Measurements from ENCODE around the gene FBXL7.

Gene FBXL7

GRCh38 chr5:15555176-15555575 lies 55.2 kb downstream of the FBXL7 start:
- H3K79me2 ChIP-seq (ENCODE audit: insufficient read depth, low read length): no peaks in the 10 kb centered on the region
- no peaks in the 10 kb centered on the region for H4K20me1 ChIP-seq (ENCODE audit: insufficient read depth, low read length)
- H3K4me3 ChIP-seq (ENCODE audit: low read depth, low read length, poor library complexity, severe bottlenecking): no peak overlapping the region
- H3K27ac ChIP-seq (ENCODE audit: low read depth, low read length, poor library complexity, severe bottlenecking): no peak overlapping the region
- no peak overlapping the region for H3K4me2 ChIP-seq (ENCODE audit: low read length)
- H2AFZ ChIP-seq (ENCODE audit: low read length): no peak overlapping the region
- no peaks in the 10 kb centered on the region for H3K9me2 ChIP-seq (ENCODE audit: low read depth, low read length)
- H3K36me3 ChIP-seq (ENCODE audit: insufficient read depth, low read length): no peaks in the 10 kb centered on the region
- H3K4me1 ChIP-seq (ENCODE audit: insufficient read depth, low read length, severe bottlenecking): no peaks in the 10 kb centered on the region
- no peaks in the 10 kb centered on the region for H3K9me3 ChIP-seq (ENCODE audit: low read length)
- no peaks in the 10 kb centered on the region for H3F3A ChIP-seq (ENCODE audit: insufficient read depth, low read length)
- TF ChIP-seq EZH2 (IDR thresholded peaks at IDR 0.05; ENCODE audit: borderline replicate concordance, low read length): no peak
- TF ChIP-seq, protein P1, sequence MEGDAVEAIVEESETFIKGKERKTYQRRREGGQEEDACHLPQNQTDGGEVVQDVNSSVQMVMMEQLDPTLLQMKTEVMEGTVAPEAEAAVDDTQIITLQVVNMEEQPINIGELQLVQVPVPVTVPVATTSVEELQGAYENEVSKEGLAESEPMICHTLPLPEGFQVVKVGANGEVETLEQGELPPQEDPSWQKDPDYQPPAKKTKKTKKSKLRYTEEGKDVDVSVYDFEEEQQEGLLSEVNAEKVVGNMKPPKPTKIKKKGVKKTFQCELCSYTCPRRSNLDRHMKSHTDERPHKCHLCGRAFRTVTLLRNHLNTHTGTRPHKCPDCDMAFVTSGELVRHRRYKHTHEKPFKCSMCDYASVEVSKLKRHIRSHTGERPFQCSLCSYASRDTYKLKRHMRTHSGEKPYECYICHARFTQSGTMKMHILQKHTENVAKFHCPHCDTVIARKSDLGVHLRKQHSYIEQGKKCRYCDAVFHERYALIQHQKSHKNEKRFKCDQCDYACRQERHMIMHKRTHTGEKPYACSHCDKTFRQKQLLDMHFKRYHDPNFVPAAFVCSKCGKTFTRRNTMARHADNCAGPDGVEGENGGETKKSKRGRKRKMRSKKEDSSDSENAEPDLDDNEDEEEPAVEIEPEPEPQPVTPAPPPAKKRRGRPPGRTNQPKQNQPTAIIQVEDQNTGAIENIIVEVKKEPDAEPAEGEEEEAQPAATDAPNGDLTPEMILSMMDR (IDR thresholded peaks at IDR 0.05; ENCODE audit: low read length): no peak
- no peaks in the 10 kb centered on the region for H3K27me3 ChIP-seq (ENCODE audit: insufficient read depth, low read length)
- H3K9ac ChIP-seq (ENCODE audit: low read length): no peak overlapping the region

DNA sequence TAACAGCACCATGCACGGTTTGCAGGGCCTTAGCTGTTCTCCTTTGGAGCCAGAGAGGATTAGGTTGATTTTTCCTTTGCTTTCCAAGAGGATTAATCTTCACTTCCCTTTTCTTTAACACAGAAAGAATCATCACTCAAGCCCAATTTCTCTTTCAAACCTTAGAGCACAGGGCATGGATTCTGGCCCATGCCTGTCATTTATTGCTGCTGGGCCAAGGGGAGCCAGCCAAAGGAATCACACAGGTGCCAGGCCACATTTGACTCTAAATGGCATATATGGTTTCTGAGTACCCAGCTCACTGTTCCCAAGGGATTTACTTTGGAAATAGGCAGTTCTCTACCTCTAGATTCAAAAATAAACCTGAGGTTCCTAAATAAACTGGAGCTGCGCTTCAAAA lies 58.3 kb downstream of the FBXL7 start:
- TF ChIP-seq EZH2 (IDR thresholded peaks at IDR 0.05; ENCODE audit: borderline replicate concordance, low read length): no peak
- TF ChIP-seq, protein P1 (IDR thresholded peaks at IDR 0.05; ENCODE audit: low read length): no peak
- Histone ChIP-seq H3K36me3 (ENCODE audit: insufficient read depth, low read length) (no peaks in the 10 kb centered on the region), H3K27me3 (ENCODE audit: insufficient read depth, low read length) (no peaks in the 10 kb centered on the region), H3K4me2 (ENCODE audit: low read length) (no peak overlapping the region), H3F3A (ENCODE audit: insufficient read depth, low read length) (no peaks in the 10 kb centered on the region), H4K20me1 (ENCODE audit: insufficient read depth, low read length) (no peaks in the 10 kb centered on the region), H3K4me3 (ENCODE audit: low read depth, low read length, poor library complexity, severe bottlenecking) (no peak overlapping the region), H3K9ac (ENCODE audit: low read length) (no peak overlapping the region), H3K27ac (ENCODE audit: low read depth, low read length, poor library complexity, severe bottlenecking) (no peak overlapping the region), H2AFZ (ENCODE audit: low read length) (no peak overlapping the region), H3K4me1 (ENCODE audit: insufficient read depth, low read length, severe bottlenecking) (no peaks in the 10 kb centered on the region), H3K9me3 (ENCODE audit: low read length) (no peaks in the 10 kb centered on the region), H3K9me2 (ENCODE audit: low read depth, low read length) (no peaks in the 10 kb centered on the region), H3K79me2 (ENCODE audit: insufficient read depth, low read length) (no peaks in the 10 kb centered on the region)

GRCh38 chr5:15558681-15559080 lies 58.7 kb downstream of the FBXL7 start:
- H4K20me1 ChIP-seq (ENCODE audit: insufficient read depth, low read length): no peaks in the 10 kb centered on the region
- TF ChIP-seq EZH2 (IDR thresholded peaks at IDR 0.05; ENCODE audit: borderline replicate concordance, low read length): no peak
- TF ChIP-seq, protein P1 (IDR thresholded peaks at IDR 0.05; ENCODE audit: low read length): no peak
- no peak overlapping the region for H3K27ac ChIP-seq (ENCODE audit: low read depth, low read length, poor library complexity, severe bottlenecking)
- no peaks in the 10 kb centered on the region for H3K9me2 ChIP-seq (ENCODE audit: low read depth, low read length)
- no peak overlapping the region for H3K9ac ChIP-seq (ENCODE audit: low read length)
- no peak overlapping the region for H3K4me3 ChIP-seq (ENCODE audit: low read depth, low read length, poor library complexity, severe bottlenecking)
- no peaks in the 10 kb centered on the region for H3K36me3 ChIP-seq (ENCODE audit: insufficient read depth, low read length)
- no peaks in the 10 kb centered on the region for H3K79me2 ChIP-seq (ENCODE audit: insufficient read depth, low read length)
- H3K4me2 ChIP-seq (ENCODE audit: low read length): no peak overlapping the region
- no peaks in the 10 kb centered on the region for H3K9me3 ChIP-seq (ENCODE audit: low read length)
- no peaks in the 10 kb centered on the region for H3K4me1 ChIP-seq (ENCODE audit: insufficient read depth, low read length, severe bottlenecking)
- no peaks in the 10 kb centered on the region for H3F3A ChIP-seq (ENCODE audit: insufficient read depth, low read length)
- no peaks in the 10 kb centered on the region for H3K27me3 ChIP-seq (ENCODE audit: insufficient read depth, low read length)
- H2AFZ ChIP-seq (ENCODE audit: low read length): no peak overlapping the region
